GM12878 (cell line): ENCODE results near the gene NKAIN2. TPM values are rescaled to one million over a fixed set of nuclear protein-coding genes. Genes with fewer than 3 reads are reported as not detected.

ENCODE experiments used
- ATAC-seq: fragments of 200-7000 bp; cut with Tn5 transposase; 3 replicates; pipeline ENCODE4 v1.9.1; 2020; ENCODE audit warnings: mild to moderate bottlenecking, moderate library complexity
- BruUV-seq: library from RNA; stranded (reverse); fragments of 400-500 nt; replicated peaks from 2 replicates; lab custom pipeline; 2021; lab: Mats Ljungman, UMichigan
- CTCF ChIA-PET: fragments of 300-600 bp; sonication (Branson Sonifier 250); formaldehyde crosslinking; extraction: SDS; loops from one replicate; lab custom pipeline; 2021; ENCODE audit warnings: inconsistent platforms; lab: Yijun Ruan, JAX
- POLR2A ChIA-PET: fragments of 350-600 bp; formaldehyde crosslinking; extraction: SDS; loops from one replicate; lab custom pipeline; 2021; ENCODE audit warnings: inconsistent platforms; lab: Charles Lee
- RAD21 ChIA-PET: fragments of 300-600 bp; sonication (Branson Sonifier 250); formaldehyde crosslinking; loops from one replicate; lab custom pipeline; 2023; ENCODE audit warnings: antibody characterized with exemption; ENCODE audit not compliant: unreplicated experiment; lab: Charles Lee
- SMC1A ChIA-PET: fragments of 300-600 bp; sonication (Branson Sonifier 250); formaldehyde crosslinking; loops from one replicate; lab custom pipeline; 2023; ENCODE audit not compliant: unreplicated experiment, uncharacterized antibody; lab: Charles Lee
- DNase-seq: peaks from one replicate; pipeline ENCODE4 v3.0.0-alpha.2; 2011; ENCODE audit warnings: low read depth, low spot score
- FAIRE-seq: peaks from 3 replicates; lab custom pipeline; 2011; peaks lifted over from hg19 to GRCh38; lab: Jason Lieb, UNC
- H2AFZ ChIP-seq: 2 replicates; pipeline ENCODE4 v1.6.0; 2011; ENCODE audit warnings: low read depth, low read length, control low read depth; ENCODE audit not compliant: control insufficient read depth
- H3K27ac ChIP-seq: 2 replicates; pipeline ENCODE4 v1.5.1; 2011; ENCODE audit warnings: control low read depth; ENCODE audit not compliant: control insufficient read depth, insufficient read depth
- H3K27me3 ChIP-seq, 2 experiments: replicated peaks in 1 of 2; 2 replicates each; pipeline versions ENCODE4 v1.6.0 to v1.6.1; 2011; ENCODE audit warnings: low read length in 1 of 2; ENCODE audit not compliant: control insufficient read depth in 2 of 2, insufficient read depth in 2 of 2
- H3K36me3 ChIP-seq, 2 experiments: 2 replicates each; pipeline ENCODE4 v1.5.1; 2011; ENCODE audit warnings: low read length in 1 of 2; ENCODE audit not compliant: control insufficient read depth in 2 of 2, insufficient read depth in 2 of 2
- H3K4me1 ChIP-seq: 2 replicates; pipeline ENCODE4 v1.6.1; 2011; ENCODE audit warnings: mild to moderate bottlenecking, low read length, moderate library complexity, mixed read lengths; ENCODE audit not compliant: control insufficient read depth, insufficient read depth
- H3K4me2 ChIP-seq: 2 replicates; pipeline ENCODE4 v1.6.0; 2011; ENCODE audit warnings: control low read depth; ENCODE audit not compliant: control insufficient read depth, insufficient read depth
- H3K4me3 ChIP-seq: fragments of 200-600 bp; sonication (generic); 2 replicates; pipeline ENCODE4 v1.5.1; 2016
- H3K79me2 ChIP-seq: 2 replicates; pipeline ENCODE4 v1.6.0; 2011; ENCODE audit warnings: low read length; ENCODE audit not compliant: control insufficient read depth, insufficient read depth
- H3K9ac ChIP-seq: 2 replicates; pipeline ENCODE4 v1.8.0; 2011; ENCODE audit warnings: low read length, control low read depth, mixed read lengths; ENCODE audit not compliant: control insufficient read depth, insufficient read depth
- H3K9me3 ChIP-seq: replicated peaks from 3 replicates; pipeline ENCODE4 v1.5.1; 2011; ENCODE audit warnings: mild to moderate bottlenecking, low read length; ENCODE audit not compliant: control insufficient read depth, insufficient read depth
- H4K20me1 ChIP-seq: 2 replicates; pipeline ENCODE4 v1.6.0; 2011; ENCODE audit not compliant: control insufficient read depth, insufficient read depth
- BMI1 ChIP-seq: fragments of 450-650 bp; IDR thresholded peaks from 2 replicates; pipeline ENCODE4 v1.6.1; 2016; ENCODE audit warnings: mild to moderate bottlenecking, moderate library complexity, borderline replicate concordance
- CBFB ChIP-seq: IDR thresholded peaks from 2 replicates; pipeline ENCODE4 v1.6.1; 2016; ENCODE audit warnings: antibody characterized with exemption, low read depth
- EED ChIP-seq: sonication (generic); IDR thresholded peaks from 2 replicates; pipeline ENCODE4 v1.6.1; 2016; ENCODE audit warnings: antibody characterized with exemption, low read depth
- EGR1 ChIP-seq, 2 experiments: IDR thresholded peaks; 1 replicate in 1 of 2; 2 replicates in 1 of 2; pipeline ENCODE4 v1.6.1; 2011 to 2012; ENCODE audit warnings: low read depth in 2 of 2, low read length in 2 of 2, borderline replicate concordance in 1 of 2, mild to moderate bottlenecking in 1 of 2, moderate library complexity in 1 of 2
- JUNB ChIP-seq: IDR thresholded peaks from 2 replicates; pipeline ENCODE4 v1.6.1; 2016; ENCODE audit warnings: antibody characterized with exemption, mild to moderate bottlenecking
- KLF5 ChIP-seq: fragments of 450-650 bp; IDR thresholded peaks from 2 replicates; pipeline ENCODE4 v1.6.1; 2014; ENCODE audit warnings: mild to moderate bottlenecking; ENCODE audit not compliant: partially characterized antibody
- NFIC ChIP-seq: IDR thresholded peaks from 2 replicates; pipeline ENCODE4 v1.6.1; 2012; ENCODE audit warnings: low read depth, mild to moderate bottlenecking, inconsistent platforms, low read length, moderate library complexity
- NR2C2 ChIP-seq: IDR thresholded peaks from 2 replicates; pipeline ENCODE4 v1.6.1; 2011; ENCODE audit warnings: borderline replicate concordance, low read depth; ENCODE audit not compliant: control insufficient read depth, insufficient read length
- SIN3A ChIP-seq: IDR thresholded peaks from 2 replicates; pipeline ENCODE4 v1.6.1; 2012; ENCODE audit warnings: low read depth, low read length, improper control_type of control experiment
- SIX5 ChIP-seq: IDR thresholded peaks from 2 replicates; pipeline ENCODE4 v1.6.1; 2011; ENCODE audit warnings: mild to moderate bottlenecking, low read depth, low read length, moderate library complexity; ENCODE audit not compliant: severe bottlenecking
- SMARCA5 ChIP-seq: fragments of 450-650 bp; IDR thresholded peaks from 2 replicates; pipeline ENCODE4 v1.6.1; 2017; ENCODE audit warnings: mild to moderate bottlenecking
- SREBF1 ChIP-seq: IDR thresholded peaks from 2 replicates; pipeline ENCODE4 v1.6.1; 2012; ENCODE audit warnings: mild to moderate bottlenecking, low read length
- STAT1 ChIP-seq: fragments of 450-650 bp; conservative IDR thresholded peaks from 2 replicates; pipeline ENCODE4 v1.6.1; 2014; ENCODE audit warnings: antibody characterized with exemption, mild to moderate bottlenecking
- STAT3 ChIP-seq: IDR thresholded peaks from 2 replicates; pipeline ENCODE4 v1.6.1; 2011; ENCODE audit warnings: low read depth, low read length, improper control_type of control experiment
- TCF12 ChIP-seq: IDR thresholded peaks from 2 replicates; pipeline ENCODE4 v1.6.1; 2011; ENCODE audit warnings: low read depth, mild to moderate bottlenecking, low read length
- ZBED1 ChIP-seq: IDR thresholded peaks from 2 replicates; pipeline ENCODE4 v1.6.1; 2016; ENCODE audit warnings: borderline replicate concordance
- WGBS: methylation state at CpG from one replicate; pipeline ENCODE4 v1.1.6; 2016; ENCODE audit warnings: low lambda C conversion rate; ENCODE audit not compliant: insufficient replicate concordance, insufficient coverage; ENCODE audit errors: missing lambda C conversion rate; 5-methylcytosine and 5-hydroxymethylcytosine counted together
- in situ Hi-C: fragments of 300-500 bp; cut with MboI; formaldehyde crosslinking; loops from 9 replicates; pipeline ENCODE4 v1.14.3; 2018; ENCODE audit warnings: mixed read lengths
- intact Hi-C: fragments of 100-400 bp; cut with micrococcal nuclease; formaldehyde crosslinking; loops from one replicate; pipeline ENCODE4 v1.14.2; 2022; ENCODE audit not compliant: unreplicated experiment
- polyA plus RNA-seq, 11 experiments: library from polyadenylated mRNA; depleted of rRNA in 4 of 11; unstranded in 6 of 11; stranded (reverse) in 5 of 11; fragments of >200 nt; fragmentation: Nextera tagmentation in 4 of 11; fragmentation: Illumina TruSeq in 1 of 11; extraction: Ambion mirVana in 4 of 11; extraction: Trizol in 1 of 11; gene quantifications; 1 replicate in 1 of 11; 2 replicates in 10 of 11; pipeline versions ENCODE4 v1.2.1 to v1.2.3, GENCODE V29; 2011 to 2016; ENCODE audit warnings: inconsistent platforms in 2 of 11, missing spikeins in 2 of 11, low read depth in 1 of 11
- total RNA-seq, 4 experiments: library from RNA; depleted of rRNA in 3 of 4; stranded (reverse); fragments of >200 nt in 3 of 4; fragmentation: Illumina TruSeq in 1 of 4; extraction: Trizol in 1 of 4; gene quantifications; 2 replicates each; pipeline versions ENCODE4 v1.2.1 to v1.2.3, GENCODE V29; 2013 to 2021
- TF ChIP-seq, protein P1 (sequence below): IDR thresholded peaks from 2 replicates; pipeline ENCODE4 v1.6.1; 2012; ENCODE audit warnings: mild to moderate bottlenecking, low read depth, low read length
- TF ChIP-seq, protein P2 (sequence below): fragments of 450-650 bp; IDR thresholded peaks from 2 replicates; pipeline ENCODE4 v1.6.1; 2017; ENCODE audit warnings: low read depth, mild to moderate bottlenecking, moderate library complexity

NKAIN2 gene
- total and polyA plus RNA-seq, 10 of the 15 experiments (the other 5 are each of a cell fraction or from before 2014, with no cell fraction given): not detected

DNA sequence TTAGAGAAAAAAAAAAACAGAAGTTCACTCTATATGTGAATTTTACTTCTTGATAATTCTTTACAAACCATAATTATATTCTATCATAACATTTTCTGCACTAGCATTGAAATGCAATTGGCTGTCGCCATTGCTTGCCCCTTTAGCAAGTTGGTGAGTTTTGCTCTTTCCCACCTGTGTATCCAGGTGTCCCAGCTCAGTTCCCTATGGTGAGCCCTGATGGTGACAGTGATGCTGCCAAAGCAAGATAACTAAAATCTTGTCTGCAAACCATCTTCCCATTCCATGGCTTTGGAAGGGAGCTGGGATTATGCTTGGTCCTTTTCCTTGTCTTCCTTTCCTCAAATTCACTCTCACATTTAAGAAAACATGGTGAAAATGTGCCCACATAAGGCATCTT is 429.6 kb downstream of the NKAIN2 start:
- no peak overlapping the region for H3K27ac ChIP-seq
- no peaks in the 10 kb centered on the region for H4K20me1 ChIP-seq
- CTCF ChIA-PET: no interaction called here
- no peak for DNase-seq
- WGBS: 0% methylated on average over 1 of the region's 1 CpG
- no peaks in the 10 kb centered on the region for H3K79me2 ChIP-seq
- RAD21 ChIA-PET: no interaction called here
- intact Hi-C loops: no loop called here
- no peaks in the 10 kb centered on the region for H3K27me3 ChIP-seq
- FAIRE-seq: no peak
- in situ Hi-C loops: no loop called here
- no peak overlapping the region for H2AFZ ChIP-seq
- H3K4me1 ChIP-seq: no peaks in the 10 kb centered on the region
- no peak overlapping the region for H3K4me3 ChIP-seq
- no peaks in the 10 kb centered on the region for H3K9me3 ChIP-seq
- TF ChIP-seq, protein P1, sequence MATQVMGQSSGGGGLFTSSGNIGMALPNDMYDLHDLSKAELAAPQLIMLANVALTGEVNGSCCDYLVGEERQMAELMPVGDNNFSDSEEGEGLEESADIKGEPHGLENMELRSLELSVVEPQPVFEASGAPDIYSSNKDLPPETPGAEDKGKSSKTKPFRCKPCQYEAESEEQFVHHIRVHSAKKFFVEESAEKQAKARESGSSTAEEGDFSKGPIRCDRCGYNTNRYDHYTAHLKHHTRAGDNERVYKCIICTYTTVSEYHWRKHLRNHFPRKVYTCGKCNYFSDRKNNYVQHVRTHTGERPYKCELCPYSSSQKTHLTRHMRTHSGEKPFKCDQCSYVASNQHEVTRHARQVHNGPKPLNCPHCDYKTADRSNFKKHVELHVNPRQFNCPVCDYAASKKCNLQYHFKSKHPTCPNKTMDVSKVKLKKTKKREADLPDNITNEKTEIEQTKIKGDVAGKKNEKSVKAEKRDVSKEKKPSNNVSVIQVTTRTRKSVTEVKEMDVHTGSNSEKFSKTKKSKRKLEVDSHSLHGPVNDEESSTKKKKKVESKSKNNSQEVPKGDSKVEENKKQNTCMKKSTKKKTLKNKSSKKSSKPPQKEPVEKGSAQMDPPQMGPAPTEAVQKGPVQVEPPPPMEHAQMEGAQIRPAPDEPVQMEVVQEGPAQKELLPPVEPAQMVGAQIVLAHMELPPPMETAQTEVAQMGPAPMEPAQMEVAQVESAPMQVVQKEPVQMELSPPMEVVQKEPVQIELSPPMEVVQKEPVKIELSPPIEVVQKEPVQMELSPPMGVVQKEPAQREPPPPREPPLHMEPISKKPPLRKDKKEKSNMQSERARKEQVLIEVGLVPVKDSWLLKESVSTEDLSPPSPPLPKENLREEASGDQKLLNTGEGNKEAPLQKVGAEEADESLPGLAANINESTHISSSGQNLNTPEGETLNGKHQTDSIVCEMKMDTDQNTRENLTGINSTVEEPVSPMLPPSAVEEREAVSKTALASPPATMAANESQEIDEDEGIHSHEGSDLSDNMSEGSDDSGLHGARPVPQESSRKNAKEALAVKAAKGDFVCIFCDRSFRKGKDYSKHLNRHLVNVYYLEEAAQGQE: no peak
- no peak for TF ChIP-seq NFIC
- TF ChIP-seq ZBED1: no peak
- no peak for TF ChIP-seq STAT1
- TF ChIP-seq NR2C2: no peak
- no peak for TF ChIP-seq SIX5
- no peak for TF ChIP-seq CBFB
- no peak for TF ChIP-seq BMI1
- no peak for TF ChIP-seq KLF5
- TF ChIP-seq SIN3A: no peak
- no peak for TF ChIP-seq EED
- TF ChIP-seq JUNB: no peak
- TF ChIP-seq EGR1 (IDR thresholded peaks at IDR 0.05; ENCODE audit: borderline replicate concordance in 1 of 2, low read depth in 2 of 2, low read length in 2 of 2): no peak
- TF ChIP-seq STAT3: no peak
- TF ChIP-seq TCF12: no peak
- no peak for TF ChIP-seq SMARCA5
- TF ChIP-seq SREBF1: no peak
- TF ChIP-seq, protein P2, sequence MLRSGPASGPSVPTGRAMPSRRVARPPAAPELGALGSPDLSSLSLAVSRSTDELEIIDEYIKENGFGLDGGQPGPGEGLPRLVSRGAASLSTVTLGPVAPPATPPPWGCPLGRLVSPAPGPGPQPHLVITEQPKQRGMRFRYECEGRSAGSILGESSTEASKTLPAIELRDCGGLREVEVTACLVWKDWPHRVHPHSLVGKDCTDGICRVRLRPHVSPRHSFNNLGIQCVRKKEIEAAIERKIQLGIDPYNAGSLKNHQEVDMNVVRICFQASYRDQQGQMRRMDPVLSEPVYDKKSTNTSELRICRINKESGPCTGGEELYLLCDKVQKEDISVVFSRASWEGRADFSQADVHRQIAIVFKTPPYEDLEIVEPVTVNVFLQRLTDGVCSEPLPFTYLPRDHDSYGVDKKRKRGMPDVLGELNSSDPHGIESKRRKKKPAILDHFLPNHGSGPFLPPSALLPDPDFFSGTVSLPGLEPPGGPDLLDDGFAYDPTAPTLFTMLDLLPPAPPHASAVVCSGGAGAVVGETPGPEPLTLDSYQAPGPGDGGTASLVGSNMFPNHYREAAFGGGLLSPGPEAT: no peak
- H3K36me3 ChIP-seq: no peaks in the 10 kb centered on the region
- SMC1A ChIA-PET: no interaction called here
- no TSS peak for BruUV-seq
- no peak overlapping the region for H3K4me2 ChIP-seq
- POLR2A ChIA-PET: no interaction called here
- ATAC-seq: no peak
- no peak overlapping the region for H3K9ac ChIP-seq
